ENCODE results near the gene RESF1.
"Not testable (repeated sequence)": the region's sequence is repeated elsewhere in the genome, so short reads cannot be mapped to it uniquely, and the experiment has no call there.

The RESF1 gene

DNA sequence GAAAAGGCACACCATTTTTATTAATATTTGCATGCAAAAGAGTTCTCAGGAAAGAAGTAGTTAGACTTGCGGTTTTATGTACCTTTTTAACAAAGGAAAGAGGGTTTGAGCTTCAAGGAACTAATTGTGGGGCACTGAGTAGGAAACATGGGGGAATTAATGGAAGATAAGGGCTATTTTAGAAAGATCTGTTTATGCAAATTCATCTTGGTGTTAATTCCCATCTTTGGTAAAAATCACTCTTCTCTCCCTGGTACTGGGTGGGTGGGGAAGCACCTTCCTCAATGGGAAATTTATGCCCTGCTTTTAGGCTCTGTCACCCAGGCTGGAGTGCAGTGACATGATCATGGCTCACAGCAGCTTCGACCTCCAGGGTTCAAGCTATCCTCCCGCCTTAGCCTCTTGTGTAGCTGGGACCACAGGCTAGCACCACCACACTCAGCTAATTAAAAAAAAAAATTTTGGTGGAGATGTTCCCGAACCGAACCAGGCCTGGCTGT lies 30.1 kb upstream of the RESF1 start:
- no peak for DNase-seq (ENCODE audit: low read depth)
- TF ChIP-seq, protein P1, sequence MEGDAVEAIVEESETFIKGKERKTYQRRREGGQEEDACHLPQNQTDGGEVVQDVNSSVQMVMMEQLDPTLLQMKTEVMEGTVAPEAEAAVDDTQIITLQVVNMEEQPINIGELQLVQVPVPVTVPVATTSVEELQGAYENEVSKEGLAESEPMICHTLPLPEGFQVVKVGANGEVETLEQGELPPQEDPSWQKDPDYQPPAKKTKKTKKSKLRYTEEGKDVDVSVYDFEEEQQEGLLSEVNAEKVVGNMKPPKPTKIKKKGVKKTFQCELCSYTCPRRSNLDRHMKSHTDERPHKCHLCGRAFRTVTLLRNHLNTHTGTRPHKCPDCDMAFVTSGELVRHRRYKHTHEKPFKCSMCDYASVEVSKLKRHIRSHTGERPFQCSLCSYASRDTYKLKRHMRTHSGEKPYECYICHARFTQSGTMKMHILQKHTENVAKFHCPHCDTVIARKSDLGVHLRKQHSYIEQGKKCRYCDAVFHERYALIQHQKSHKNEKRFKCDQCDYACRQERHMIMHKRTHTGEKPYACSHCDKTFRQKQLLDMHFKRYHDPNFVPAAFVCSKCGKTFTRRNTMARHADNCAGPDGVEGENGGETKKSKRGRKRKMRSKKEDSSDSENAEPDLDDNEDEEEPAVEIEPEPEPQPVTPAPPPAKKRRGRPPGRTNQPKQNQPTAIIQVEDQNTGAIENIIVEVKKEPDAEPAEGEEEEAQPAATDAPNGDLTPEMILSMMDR (conservative IDR thresholded peaks at IDR 0.05; ENCODE audit: low read length), result no peak
- H3K4me3 ChIP-seq (ENCODE audit: low read length), result no peak overlapping the region

DNA sequence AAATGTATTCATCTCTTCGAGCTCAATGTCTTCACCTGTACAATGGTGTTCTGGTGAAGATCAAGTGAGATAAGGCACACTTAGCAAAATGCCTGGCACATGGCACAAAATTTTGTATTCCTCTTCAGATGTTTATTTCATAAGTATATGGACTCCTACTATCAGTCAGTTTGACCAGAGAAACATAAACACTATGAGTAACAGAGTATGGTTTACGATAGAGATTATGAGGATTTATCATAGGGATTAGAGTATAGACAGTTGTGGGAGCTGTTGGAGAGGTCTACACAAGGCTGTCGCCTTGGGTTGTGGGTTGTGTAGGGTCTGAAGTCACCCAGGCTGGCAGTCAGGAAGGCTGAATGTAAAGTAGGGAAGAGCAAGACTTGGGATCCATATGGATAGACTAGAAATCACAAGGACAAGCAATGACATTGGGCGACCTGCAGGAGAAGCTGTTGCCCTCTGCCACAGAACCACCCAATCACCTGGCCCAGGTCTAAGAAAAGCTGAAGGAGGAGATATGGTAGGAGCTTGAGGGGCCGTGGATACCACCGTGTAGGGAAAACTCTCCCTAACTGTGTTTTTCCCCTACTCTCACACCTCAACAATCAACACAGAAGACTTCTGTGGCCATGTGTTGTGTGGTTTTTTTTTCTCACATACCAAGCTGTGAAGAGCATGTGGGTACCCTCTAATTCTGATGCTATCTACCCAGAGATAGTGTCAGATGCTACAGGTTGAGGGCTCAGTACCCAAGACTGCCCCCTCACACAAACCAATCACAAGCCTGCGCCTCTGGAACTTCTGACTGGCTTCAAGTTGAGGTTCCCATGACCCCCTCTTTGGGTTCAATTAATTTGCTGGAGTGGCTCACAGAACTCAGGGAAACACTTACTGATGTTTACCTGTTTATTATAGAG lies 27.2 kb upstream of the RESF1 start:
- TF ChIP-seq, protein P1 (conservative IDR thresholded peaks at IDR 0.05; ENCODE audit: low read length), result no peak
- DNase-seq (ENCODE audit: low read depth), result no peak
- no peak overlapping the region for H3K4me3 ChIP-seq (ENCODE audit: low read length)

DNA sequence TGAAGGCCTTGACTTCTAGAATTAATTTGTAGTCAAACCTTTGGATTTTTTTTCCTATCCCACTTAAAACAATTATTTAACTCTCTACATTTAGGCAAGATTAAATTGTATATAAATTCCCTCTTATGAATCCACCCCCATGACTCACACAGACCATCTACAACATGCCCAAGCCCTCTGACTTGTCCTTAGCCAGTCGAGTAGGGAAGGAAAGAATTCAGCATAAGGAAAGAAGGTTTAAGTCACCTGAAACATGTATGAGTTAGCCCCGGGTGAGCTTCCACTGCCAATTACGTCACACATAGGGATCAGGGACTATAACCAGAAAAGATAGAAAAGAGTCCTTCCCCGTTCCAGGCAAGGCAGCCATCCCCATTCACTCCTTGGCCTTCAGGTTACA lies 14.9 kb upstream of the RESF1 start:
- DNase-seq (ENCODE audit: low read depth), result no peak
- TF ChIP-seq, protein P1 (conservative IDR thresholded peaks at IDR 0.05; ENCODE audit: low read length), result no peak
- no peak overlapping the region for H3K4me3 ChIP-seq (ENCODE audit: low read length)

DNA sequence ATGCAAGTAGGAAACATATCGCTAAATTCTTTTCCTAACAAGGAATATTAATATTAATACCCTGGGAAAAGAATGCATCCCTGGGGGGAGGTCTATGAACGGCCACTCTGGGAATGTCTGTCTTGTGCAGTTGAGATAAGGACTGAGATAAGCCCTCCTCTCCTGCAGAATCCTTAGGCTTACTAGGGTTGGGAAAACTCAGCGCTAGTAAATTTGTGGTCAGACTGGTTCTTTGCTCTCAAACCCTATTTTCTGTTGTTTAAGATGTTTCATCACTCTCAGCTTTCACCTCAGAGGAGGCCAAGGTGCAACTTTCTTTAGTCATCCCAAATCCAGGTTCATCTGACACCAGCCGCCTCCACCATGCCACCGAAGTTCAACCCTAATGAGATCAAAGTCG lies 11.2 kb upstream of the RESF1 start:
- no peak overlapping the region for H3K4me3 ChIP-seq (ENCODE audit: low read length)
- no peak for DNase-seq (ENCODE audit: low read depth)
- TF ChIP-seq, protein P1 (conservative IDR thresholded peaks at IDR 0.05; ENCODE audit: low read length), result no peak

DNA sequence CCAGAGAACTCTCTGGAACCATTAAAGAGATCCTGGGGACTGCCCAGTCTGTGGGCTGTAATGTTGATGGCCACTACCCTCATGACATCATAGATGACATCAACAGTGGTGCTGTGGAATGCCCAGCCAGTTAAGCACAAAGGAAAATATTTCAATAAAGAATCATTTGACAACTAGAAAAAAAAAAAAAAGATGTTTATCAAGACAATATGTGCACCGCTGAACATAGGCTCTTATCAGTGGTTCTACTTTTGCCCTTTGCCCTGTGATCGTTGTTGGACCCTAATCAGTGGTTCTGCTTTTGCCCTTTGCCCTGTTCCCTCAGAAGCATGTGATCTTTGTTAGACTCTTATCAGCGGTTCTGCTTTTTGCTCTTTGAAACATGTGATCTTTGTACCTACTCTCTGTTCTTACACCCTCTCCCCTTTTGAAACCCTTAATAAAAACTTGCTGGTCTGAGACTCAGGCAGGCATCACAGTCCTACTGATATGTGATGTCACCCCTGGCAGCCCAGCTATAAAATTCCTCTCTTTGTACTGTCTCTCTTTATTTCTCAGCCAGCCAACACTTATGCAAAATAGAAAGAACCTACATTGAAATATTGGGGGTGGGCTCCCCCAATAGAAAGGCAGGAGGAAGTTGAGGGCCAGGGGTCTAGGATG lies 10.4 kb upstream of the RESF1 start:
- not testable (repeated sequence) for H3K4me3 ChIP-seq (ENCODE audit: low read length); DNase-seq (ENCODE audit: low read depth)

DNA sequence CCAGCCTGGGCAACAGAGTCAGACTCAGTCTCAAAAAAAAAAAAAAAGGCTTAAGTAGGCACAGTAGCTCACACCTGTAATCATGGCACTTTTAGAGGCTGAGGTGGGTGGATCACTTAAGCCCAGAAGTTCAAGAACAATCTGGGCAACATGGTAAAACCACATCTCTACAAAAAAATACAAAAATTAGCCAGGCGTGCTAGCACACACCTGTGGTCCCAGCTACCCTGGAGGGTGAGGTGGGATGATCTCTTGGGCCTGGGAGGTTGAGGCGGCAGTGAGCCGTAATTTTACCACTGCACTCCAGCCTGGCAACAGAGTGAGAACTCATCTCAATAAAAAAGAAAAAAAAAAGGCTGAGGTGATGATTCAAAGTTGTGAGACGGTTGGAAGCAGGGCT lies 9.1 kb upstream of the RESF1 start:
- TF ChIP-seq, protein P1 (conservative IDR thresholded peaks at IDR 0.05; ENCODE audit: low read length), result no peak
- H3K4me3 ChIP-seq (ENCODE audit: low read length), result no peak overlapping the region
- no peak for DNase-seq (ENCODE audit: low read depth)

DNA sequence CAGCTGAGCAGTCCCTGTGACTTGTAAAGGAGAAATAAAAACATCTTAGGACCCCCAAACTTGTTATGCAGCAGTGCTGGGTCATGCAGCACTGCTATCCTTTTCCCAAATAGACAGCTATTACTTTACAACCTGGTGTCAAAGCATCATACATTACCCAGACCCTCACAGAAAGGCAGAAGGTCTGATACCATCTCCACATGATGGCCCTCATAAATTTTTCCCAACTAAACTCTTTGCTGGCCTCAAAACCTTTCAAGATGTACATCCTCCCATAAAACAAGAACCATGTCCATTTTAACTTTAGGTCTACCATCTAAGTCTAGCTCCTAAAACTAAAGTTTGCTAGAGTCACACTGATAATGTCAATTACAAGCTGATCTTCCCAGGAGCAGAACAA lies 8.7 kb upstream of the RESF1 start:
- DNase-seq (ENCODE audit: low read depth), result no peak
- TF ChIP-seq, protein P1 (conservative IDR thresholded peaks at IDR 0.05; ENCODE audit: low read length), result no peak
- no peak overlapping the region for H3K4me3 ChIP-seq (ENCODE audit: low read length)
